ENCODE data around the gene MAF. TPM values are rescaled to one million over a fixed set of nuclear protein-coding genes. Genes with fewer than 3 reads are reported as not detected.

The MAF gene
- total RNA-seq, 1 donor from 2014 or later: 19.6 TPM

DNA sequence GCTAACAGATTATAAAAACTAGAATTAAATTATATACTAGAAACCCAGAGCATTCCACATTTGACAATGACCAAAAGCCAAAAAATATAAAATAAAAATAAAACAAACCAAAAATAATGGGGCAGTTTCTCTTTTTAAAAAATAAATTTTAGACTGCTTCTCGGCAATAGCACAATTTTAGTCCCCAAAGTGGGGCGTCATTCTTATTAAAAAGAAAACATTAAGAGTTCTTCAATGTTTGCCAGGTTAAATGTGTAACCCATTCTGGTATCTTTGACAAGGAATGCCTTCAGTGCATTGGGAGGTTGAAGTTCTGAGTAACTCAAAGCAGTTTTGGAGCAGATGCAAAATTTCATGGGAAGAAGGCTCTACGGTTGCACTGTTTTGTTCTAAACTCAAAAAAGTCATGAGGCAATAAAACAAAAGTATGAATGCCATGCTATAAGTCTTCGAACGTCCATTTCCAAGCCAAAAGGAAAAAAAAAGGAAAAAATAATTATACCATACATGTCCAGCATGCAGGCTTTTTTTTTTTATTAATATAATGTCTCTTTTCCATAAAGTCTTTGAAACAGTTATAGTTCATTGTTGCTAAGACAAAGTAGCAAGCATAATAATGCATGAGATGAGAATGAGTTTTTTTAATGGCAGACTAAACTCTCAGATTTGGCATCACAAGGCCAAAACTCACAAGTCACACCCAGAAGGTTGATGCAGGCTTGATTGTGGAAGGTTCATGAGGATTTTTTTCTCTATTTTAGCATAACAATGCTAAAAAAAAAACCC is 3.1 kb downstream of the MAF start:
- no peak for DNase-seq
- no peak for ATAC-seq (ENCODE audit: poor library complexity)
- intact Hi-C loops (cut with DNase I): no loop called here

DNA sequence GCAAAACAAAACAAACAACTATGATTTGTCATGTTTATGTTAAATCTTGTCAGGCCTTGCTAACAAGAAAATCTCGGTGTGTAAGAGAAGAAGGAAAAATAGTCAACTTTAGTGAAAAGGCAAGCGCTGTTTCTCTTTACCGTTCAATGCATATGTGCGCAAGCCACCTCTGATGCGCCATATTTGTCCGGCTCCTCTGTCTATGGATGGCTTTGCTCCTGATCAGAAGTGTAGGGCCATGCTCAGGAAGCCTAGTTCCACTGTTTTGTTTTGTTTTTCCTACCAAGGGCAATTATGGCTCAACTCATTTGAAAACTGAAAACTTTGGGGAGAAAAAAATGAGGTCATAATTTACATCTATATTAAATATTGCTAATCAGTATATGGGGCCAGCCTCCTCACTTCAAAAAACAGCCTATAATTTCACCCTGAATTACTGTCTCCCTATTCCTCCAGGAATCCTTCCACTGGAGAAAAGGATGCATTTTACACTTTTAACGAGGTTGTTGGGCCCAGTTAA is 4.5 kb downstream of the MAF start:
- intact Hi-C loops (cut with DNase I): no loop called here
- ATAC-seq (ENCODE audit: poor library complexity): no peak
- DNase-seq: no peak

DNA sequence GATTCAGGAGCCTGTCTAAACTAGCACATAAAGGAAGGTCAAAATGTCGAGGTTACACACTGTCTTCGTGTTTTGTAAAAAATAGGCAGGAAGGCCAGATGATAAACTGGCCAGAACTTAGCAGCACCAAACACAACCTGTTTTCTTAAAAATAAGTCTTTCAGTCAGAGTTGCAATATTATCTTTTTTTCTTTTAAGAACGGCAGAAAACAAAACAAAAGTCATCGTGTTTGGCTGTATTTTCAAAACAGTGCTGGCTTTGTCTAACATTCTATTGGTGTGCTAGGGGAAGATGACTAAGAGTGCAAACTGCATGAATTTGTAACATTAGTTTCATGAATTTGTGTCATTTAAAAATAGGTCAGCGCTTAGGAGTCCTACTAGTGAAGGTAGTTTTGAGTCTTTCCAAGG is 5.3 kb downstream of the MAF start:
- no peak for DNase-seq
- intact Hi-C loops (cut with DNase I): no loop called here
- no peak for ATAC-seq (ENCODE audit: poor library complexity)

DNA sequence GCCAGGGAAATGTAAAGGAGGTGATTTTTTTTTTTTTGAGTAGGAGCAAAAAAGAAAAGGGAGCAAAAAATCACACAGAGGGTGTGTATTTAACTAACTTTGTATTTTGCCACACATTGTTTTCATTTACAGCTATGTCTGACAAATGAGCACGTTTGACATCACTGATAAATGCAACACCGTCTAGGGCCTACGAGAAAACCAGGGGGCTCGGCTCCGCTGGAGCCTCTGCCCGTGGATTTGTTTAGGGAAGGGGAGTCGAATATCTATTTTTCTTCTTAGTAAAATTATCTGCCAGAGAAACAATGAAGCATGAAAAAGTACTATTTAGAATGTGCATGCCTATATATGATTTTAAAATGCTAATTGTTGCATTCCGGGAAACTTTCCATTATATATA is 6.8 kb downstream of the MAF start:
- DNase-seq (no peak), ATAC-seq (ENCODE audit: poor library complexity) (no peak)
- intact Hi-C loops (cut with DNase I): no loop called here

DNA sequence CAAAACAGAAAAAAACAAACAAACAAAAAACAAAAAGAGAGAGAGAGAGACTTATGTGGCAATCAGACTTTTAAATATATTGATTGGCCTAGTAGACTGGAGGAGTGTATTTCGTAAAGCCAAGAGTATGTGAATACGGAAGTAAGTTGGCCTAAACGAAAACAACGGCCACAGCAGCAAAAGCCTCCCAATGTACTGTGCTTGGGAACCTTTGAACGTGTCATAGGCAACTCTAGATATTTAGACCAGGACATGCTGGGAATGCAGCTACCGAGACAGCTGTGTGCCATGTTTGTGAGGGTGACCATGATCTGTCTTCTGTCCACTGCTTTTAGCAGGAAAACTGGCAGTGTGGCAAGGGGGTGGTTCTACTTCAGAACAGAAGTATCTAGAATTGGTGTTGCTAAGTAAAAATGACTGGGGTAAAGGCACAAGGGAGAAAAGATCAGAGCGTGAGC is 7.4 kb downstream of the MAF start:
- peak; percentile 48 for ATAC-seq (ENCODE audit: poor library complexity)
- DNase-seq: no peak
- intact Hi-C loops (cut with DNase I): no loop called here

DNA sequence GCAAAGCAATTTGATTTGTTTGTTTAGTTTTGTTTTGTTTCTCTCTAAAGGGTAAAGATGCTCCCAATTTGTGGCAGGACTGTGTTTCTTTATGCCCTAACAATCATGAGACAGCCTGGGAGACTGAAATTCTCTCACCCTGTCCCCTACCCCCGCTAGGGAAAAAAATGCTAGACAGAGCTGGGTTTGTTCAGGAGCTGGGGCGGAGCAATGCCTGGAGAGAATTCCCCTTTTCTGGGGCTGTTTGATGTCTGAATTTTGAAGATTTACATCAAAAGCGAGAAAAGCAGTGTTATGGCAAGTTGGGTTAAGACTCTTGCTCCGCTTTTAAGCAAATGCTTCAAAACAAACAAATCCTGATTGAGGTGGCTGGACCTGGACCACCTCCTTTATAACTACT is 8.4 kb downstream of the MAF start:
- ATAC-seq (ENCODE audit: poor library complexity) (no peak), DNase-seq (no peak)
- intact Hi-C loops (cut with DNase I): no loop called here

DNA sequence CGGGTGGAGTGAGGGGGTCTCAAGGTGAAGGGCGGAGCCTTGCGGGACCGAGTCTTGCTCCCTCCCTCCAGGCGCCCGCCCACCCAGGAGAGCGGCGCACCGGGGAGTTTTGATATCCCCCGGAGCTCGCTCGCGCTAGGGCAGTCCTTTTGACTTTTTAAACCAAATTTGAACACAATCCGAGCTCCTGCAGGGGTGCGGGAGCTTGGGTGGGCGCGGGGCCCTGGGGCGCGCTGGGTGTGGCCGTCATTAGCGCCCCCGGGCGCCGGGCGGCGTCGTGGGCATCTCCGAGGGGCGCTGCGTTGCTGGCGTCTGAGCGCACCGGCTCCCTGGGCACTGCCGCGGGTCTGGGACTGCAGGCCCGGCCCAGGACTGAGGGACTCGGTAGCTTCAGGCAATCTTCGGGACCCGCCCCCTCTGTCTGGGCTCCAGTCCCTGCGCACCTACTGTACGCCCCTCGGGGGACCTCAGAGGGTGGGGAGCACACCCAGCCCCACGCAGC is 10.9 kb downstream of the MAF start:
- peak; percentile 49 for DNase-seq
- ATAC-seq (ENCODE audit: poor library complexity): peak; percentile 45
- intact Hi-C loops (cut with DNase I): loop anchor here (10.0 kb wide), 1 partner anchor 325 kb away; no protein-coding TSS in a partner anchor

DNA sequence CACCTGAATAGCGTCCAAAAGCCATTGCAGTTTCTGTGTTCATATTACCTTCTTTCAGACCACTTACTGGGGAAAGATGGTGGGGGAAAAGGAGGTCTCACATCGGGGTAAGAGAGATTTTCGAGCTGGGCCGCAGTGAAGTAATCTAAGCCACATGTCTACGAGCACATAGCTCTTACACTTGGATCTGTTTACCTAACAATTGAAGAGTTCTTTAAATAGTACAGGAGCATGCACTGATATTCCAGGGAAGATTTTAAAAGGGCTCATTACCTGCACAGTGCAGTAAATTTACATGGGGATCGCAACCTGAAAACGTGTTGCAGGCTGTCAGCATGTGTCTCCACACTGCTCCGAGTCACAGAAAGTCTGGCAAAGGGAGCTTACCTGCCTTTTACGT is 12.6 kb downstream of the MAF start:
- no peak for DNase-seq
- peak; percentile 35 for ATAC-seq (ENCODE audit: poor library complexity)
- intact Hi-C loops (cut with DNase I): loop anchor here (10.0 kb wide), 1 partner anchor 323 kb away; no protein-coding TSS in a partner anchor

DNA sequence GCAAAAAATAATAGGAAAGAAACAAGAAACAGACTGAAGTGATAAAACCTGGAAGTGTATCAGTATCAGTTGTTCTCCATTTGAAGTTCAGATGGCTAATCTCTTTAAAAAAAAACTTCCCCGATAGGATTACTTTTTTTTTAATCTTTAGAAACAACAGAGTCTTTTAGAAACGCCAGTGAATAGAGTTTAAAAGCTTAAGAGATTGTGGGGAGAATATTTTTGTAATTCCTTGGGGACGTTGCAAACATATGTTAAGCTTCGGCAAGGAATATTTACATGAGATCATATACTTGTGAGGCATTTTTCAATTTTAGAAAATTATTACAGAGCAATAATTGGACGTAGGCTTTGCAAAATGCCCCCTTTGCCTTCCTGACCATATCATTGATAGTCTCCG is 13.2 kb downstream of the MAF start:
- intact Hi-C loops (cut with DNase I): loop anchor here (10.0 kb wide), 1 partner anchor 322 kb away; no protein-coding TSS in a partner anchor
- ATAC-seq (ENCODE audit: poor library complexity) (no peak), DNase-seq (no peak)

DNA sequence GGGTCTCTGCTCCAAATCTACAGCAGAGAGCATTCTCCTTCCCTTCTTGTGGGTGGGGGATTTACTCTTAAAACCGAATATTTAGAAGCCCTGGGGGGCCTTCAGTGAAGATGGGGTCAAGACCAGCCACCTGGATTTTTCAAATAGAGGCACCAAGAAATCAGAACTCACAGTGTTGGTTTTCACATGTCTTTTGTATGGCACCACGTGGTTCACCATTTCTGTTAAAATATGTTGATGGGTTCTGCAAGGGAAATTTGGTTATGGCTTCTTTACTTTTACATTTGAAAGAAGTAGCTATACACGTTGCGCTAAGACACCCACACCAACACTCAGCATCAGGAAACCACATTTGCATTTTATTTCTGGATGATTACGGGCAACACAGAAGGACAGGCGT is 17.7 kb downstream of the MAF start:
- intact Hi-C loops (cut with DNase I): loop anchor here (10.0 kb wide), 1 partner anchor 318 kb away; no protein-coding TSS in a partner anchor
- no peak for DNase-seq
- no peak for ATAC-seq (ENCODE audit: poor library complexity)

DNA sequence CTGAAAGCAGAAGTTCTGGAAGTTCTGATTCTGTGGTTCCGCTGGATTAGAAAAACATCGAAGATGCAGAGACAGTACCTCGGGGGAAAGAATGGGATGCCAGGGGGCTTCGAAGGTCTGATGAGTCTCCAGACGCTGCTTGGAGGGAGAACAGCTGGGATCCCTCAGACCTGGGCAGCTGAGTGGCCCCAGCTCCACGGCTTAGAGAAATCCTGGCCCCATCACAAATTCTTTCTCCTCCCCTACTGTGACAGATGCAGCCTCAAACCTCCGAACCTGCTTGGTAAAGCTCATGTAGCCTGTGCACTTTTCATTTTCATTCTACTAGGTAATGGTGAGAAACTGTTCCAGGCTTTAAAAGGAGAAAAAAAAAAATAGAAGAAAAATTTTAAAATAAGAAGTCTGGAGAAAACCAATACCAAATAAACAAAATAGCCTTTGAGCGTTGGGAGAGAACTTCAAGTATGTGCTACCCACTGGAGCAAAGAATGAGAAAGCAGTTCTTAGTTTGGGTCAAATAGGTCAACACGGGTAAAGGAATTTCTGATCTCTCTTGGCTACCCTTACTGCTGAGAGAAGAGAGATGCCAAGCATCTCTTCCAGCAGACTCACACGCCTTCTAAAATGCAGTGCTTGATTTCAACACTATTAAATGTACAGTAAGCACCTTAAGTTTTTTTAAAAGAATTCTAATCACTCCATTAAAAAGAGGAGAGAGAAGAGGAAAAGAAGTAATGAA is 19.9 kb downstream of the MAF start:
- DNase-seq: no peak
- ATAC-seq (ENCODE audit: poor library complexity): no peak
- intact Hi-C loops (cut with DNase I): loop anchor here (10.0 kb wide), 1 partner anchor 316 kb away; no protein-coding TSS in a partner anchor

DNA sequence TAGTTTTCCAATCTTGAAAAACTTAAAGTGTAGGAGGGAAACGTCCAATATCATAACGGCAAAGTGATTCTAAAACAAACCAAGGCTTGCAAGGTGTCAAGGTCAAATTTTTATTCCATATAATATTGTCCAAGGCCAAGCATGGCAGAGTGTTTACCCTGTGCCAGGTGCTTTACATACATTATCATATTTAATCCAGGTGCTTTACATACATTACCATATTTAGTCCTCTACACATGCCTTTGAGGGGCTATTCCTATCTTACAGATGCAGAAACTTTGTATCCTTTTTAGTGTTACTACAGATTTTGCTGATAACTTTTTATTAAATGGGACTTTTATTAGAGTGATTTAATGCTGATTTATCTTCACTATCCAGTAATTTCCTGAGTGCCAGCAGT is 23.9 kb downstream of the MAF start:
- DNase-seq (no peak), ATAC-seq (ENCODE audit: poor library complexity) (no peak)
- intact Hi-C loops (cut with DNase I): no loop called here

DNA sequence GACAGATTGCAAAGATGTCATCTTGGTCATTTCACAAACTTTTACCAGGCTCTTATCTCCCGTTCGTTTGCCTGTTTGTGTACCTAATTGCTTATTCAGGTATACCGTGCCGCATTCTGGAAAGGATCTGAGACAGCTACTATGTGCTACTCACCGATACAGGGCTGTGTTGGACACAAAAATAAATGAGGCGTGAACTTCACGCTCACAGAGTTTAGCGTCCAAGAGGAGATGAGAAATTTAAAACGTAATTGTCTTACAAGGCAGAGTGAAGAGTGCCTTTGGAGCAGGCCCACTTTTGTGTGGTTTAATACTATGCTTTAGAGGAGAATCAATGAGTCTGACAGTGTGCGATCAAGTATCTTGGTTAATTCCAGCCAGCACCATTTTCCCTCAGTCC is 26.7 kb downstream of the MAF start:
- intact Hi-C loops (cut with DNase I): no loop called here
- DNase-seq (no peak), ATAC-seq (ENCODE audit: poor library complexity) (no peak)

DNA sequence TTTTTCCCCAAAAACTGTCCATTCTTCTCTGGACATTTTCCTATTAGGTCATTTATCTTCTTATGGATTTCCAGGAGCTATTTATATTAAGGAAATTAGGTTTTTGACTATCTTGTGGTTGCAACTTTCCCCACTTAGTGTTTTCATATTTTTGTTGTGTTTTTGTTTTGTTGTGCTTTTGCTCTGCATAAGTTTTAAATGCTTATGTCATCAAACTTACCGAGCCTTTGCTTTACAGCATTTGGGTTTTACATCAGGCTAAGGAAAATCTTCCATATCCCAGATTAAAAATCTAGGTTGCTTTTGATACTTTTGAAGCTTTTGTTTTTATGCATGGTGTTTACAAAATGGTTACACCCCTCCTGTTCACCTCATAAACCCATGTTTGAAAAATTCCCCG is 27.5 kb downstream of the MAF start:
- DNase-seq (no peak), ATAC-seq (ENCODE audit: poor library complexity) (no peak)
- intact Hi-C loops (cut with DNase I): no loop called here

DNA sequence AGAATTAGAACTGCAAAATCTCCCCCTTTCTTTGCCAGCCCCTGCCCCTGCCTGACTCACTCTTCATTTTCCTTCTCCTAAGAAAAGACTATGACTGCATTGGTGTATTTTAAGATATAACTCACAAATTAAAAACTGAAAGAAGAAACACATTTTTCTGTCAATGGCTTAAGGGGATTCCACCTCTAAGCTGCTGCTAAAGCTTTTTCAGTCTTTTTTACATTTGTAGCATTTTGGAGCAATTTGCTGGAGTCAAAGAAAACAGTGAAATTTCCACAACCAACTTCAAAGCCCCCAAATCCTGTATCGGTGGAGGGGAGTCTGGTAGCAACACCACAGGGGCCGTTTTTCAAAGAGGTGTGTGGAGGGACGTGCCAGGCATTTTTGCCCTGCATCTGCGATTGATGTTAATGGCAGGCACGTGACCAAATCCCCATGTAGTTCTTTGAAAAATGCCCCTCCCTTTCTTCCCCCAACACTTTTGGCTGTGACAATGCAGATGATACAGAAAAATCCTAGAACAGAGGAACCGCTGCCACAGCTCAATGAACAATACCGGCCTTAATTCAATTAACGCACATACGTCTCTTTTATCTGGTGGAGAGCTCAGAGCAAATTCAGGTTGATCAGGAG is 28.5 kb downstream of the MAF start:
- intact Hi-C loops (cut with DNase I): no loop called here
- DNase-seq (no peak), ATAC-seq (ENCODE audit: poor library complexity) (peak; percentile 16)

DNA sequence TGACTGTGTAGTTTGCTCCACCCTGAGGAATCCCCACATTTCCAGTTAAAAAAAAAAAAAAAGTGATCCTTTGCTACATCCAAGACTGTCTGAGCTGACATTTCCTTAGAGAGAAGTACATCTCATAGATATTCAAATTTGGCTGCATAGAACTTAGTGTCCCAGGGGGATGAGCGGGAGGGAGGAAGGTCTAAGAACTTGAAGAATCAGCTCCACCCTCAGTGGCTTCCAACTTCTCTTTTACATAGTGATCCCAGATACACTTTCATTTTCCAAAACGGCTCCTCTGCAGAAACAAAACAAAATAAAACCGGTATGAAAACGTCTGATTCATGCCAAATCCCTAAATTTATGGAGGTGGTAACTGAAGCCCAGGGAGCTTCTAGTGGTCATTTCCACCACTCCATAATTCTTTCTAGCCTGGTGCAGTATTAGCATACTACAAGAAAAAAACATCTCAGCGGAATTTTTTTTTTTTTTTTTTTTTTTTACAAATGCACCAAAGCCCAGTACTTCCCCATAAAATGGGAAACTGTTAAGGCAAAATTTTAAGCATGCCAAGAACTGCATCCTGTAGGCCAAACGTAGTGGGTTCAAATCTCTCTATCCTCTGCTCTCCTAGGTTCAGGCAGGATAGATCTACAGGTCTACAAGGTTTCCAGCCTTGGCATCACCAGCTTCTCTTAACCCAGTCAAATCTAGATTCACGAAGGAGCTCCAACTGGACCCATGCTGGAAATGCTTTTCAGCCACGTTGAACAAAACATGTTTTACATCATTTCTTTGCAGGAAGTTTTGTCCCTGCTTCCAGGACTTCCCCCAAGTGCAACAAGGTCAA is 29.3 kb downstream of the MAF start:
- intact Hi-C loops (cut with DNase I): no loop called here

DNA sequence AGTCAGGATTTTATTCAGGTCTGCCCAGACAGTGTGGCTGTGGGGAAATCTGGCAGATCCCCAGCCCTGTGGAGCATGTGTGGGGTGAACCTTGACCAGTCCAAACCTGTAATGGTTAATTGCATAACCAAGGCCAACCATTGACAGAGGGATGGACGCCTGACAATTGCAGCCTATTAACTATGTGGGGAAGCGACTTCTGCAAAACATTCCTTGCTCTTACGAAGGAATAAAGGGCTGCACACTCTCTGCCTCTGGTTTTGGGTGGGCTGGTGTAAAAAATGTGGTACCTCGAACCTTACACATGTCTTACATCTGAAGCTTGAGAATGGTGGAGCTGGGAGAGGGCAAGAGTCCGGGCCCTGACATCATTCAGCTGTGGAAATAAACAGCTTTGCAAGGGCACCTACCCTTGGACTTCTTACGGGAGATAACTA is 35.8 kb downstream of the MAF start:
- intact Hi-C loops (cut with DNase I): no loop called here
- no peak for ATAC-seq (ENCODE audit: poor library complexity)
- no peak for DNase-seq

More for the DNA sequence above, 29.3 kb downstream of the MAF start:
- peak; percentile 93 for ATAC-seq (ENCODE audit: poor library complexity)
- DNase-seq: no peak

DNA sequence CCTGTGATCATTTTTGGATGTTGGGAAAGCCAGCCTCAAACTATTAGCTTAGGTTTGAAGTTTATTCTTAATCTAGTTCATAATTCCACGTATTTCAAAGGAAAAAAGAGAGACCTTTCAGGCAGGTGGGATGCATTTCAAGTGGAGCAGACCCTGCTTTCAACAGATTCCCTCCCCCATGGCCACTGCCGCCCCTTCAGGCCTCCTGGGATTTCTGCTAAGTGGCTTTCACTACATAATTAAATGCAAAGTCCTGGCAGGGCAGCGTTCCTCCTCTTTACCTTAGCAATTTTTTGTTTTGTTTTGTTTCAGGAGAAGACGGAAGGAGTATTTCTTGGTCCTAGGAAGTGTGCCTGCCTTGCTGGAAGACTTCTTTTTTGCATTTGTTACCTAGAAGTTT is 36.6 kb downstream of the MAF start:
- intact Hi-C loops (cut with DNase I): no loop called here
- DNase-seq (no peak), ATAC-seq (ENCODE audit: poor library complexity) (no peak)
